Mesenteric fat pad (tissue), 1 donor: ENCODE measurements around the gene RAD54L2. TPM values are rescaled to one million over a fixed set of nuclear protein-coding genes. Genes with fewer than 3 reads are reported as not detected.

Source experiments
- total RNA-seq: library from RNA; stranded (reverse); fragmentation: NEBNext Ultra II Directional; extraction: Animal tissue kit (Norgen Biotek cat#: 25700); gene quantifications from one replicate; pipeline ENCODE4 v1.2.1, GENCODE V29; 2021
- donor health status: DM: yes; HTN: yes; CAD: no.

Gene RAD54L2
- total RNA-seq, 1 donor from 2014 or later, result 25.1 TPM

Other genes starting within 250 kb of the RAD54L2 start
- gene MANF, start 153.4 kb upstream of the RAD54L2 start, total RNA-seq, result 87.8 TPM
- 28.0 TPM for gene RBM15B, start 147.4 kb upstream of the RAD54L2 start, total RNA-seq
- gene DCAF1, start 38.7 kb upstream of the RAD54L2 start, total RNA-seq, result 23.9 TPM
- 35.4 TPM for gene TEX264, start 132.5 kb downstream of the RAD54L2 start, total RNA-seq
- gene GRM2, start 168.3 kb downstream of the RAD54L2 start, total RNA-seq, result 0.22 TPM
- not detected for gene IQCF6, start 240.5 kb downstream of the RAD54L2 start, total RNA-seq